OCI-LY3 (cell line): Measurements from ENCODE around the gene DAB1.

Experiments
- CTCF ChIP-seq: fragments of 200-600, 300-600 bp; sonication (generic); IDR thresholded peaks from 2 replicates; pipeline ENCODE4 v1.5.1; 2014; ENCODE audit warnings: antibody characterized with exemption, low read length, low read depth
- EZH2phosphoT487 ChIP-seq: fragments of 200-600 bp; shearing (Covaris generic); IDR thresholded peaks from 2 replicates; pipeline ENCODE4 v1.6.1; 2018; ENCODE audit warnings: antibody characterized with exemption, mixed run types, low read depth

- TF ChIP-seq EZH2phosphoT487 (no peak), CTCF (no peak)
Observed at GRCh38 chr1:57129865-57130264, 294.0 kb downstream of the DAB1 start.
